ENCODE data around the gene CAPN3.

The CAPN3 gene

DNA sequence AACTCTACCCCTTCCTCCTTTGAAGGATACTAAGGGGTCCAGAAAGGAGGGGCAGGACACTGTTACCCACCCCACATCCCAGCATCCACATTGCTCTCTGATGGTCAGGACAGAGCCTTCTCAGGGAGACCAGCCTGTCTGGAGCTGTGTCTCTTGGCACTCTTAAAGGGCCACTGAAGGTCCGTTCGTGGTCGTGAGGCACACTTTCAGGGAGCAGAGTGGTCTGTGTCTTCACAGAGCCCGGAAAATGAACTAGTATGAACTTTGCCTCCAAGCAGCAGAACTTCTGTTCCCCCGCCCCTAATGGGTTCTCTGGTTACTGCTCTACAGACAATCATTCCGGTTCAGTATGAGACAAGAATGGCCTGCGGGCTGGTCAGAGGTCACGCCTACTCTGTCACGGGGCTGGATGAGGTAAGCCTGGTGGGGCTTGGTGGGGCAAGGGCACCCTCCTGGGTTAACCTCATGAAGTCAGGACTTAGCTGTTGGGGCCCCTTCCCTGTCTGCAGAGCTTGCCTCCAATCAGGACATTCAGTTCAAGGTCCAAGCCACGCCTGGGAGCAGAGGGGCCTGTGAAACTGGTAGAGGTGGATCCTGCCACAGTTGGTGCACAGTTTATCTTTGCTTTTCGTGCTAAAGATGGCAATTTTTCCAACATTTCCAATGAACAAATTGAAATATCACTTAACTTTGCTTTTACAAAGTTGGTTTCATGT, 33.2 kb downstream of the CAPN3 start:
- no peak for DNase-seq (ENCODE audit: low read depth in 1 of 2, low spot score in 1 of 2)

DNA sequence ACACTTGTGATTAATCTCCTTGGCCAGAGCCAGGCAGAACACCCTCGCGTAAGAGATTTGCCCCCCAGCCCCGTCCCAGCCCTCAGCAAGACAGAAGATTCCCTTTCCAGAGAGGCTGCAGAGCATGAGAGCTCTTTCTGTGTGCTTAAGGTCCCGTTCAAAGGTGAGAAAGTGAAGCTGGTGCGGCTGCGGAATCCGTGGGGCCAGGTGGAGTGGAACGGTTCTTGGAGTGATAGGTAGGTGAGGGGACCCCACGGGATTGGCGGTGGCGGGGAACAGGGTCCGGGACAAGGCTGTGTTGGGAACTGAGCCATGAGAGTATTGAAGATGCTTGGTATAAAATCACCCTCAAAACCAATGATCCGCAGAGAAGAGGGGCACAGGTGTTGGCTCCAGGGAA, 34.8 kb downstream of the CAPN3 start:
- DNase-seq (ENCODE audit: low read depth in 1 of 2, low spot score in 1 of 2): no peak

DNA sequence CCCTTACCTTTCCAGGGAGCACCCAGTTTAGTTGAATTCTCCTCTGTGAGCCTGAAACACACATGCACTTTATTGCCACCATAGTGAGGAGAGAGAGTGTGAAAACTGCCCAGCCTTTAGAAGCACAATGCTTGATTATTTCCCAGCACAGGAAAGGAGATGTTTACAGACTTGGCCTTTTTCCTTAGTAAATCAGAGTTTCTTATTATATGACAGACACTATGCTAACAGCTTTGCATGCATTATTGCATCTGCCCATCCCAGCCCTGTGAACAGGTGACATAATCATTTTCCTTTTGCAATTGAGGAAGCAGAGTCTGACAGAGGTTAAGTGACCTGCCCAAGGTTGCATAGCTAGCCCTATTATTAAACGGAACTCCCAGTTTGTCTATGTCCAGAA, 36.5 kb downstream of the CAPN3 start:
- no peak for DNase-seq (ENCODE audit: low read depth in 1 of 2, low spot score in 1 of 2)

DNA sequence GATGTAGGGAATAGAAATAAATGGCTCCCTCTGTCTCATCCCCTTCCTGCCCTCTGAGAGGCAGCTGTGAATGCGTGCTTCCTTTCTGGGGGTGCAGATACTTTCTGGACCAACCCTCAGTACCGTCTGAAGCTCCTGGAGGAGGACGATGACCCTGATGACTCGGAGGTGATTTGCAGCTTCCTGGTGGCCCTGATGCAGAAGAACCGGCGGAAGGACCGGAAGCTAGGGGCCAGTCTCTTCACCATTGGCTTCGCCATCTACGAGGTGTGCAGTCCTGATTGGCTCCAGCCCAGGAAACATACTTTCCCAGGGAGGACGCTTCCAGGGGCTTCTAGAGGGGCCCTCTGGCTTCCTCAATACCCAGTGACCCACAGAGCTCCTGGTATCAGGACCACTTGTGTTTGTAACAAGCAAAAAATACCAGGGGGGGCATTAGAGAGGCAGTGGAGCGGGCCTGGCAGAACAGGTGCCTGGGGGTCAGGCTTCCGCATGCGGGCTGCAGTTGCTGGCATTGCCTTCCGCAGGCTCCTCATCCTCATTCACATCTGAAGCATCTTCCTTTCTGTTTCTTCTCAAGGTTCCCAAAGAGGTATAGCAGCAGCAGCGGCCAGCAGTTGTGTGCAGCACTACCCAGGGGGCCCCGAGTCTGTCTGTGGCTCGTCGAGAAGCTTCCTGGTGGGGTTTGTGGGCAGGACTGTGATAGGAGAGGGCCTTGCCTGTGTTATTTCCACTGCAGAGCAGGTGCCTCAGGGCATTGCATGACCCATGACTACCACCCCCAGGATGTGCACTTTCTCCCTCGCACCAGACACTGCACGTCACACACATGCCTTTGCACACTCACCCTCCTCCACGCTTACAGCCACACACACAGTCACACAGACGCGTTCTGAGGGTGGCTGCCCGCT, 42.5 kb downstream of the CAPN3 start:
- DNase-seq (ENCODE audit: low read depth in 1 of 2, low spot score in 1 of 2): no peak

DNA sequence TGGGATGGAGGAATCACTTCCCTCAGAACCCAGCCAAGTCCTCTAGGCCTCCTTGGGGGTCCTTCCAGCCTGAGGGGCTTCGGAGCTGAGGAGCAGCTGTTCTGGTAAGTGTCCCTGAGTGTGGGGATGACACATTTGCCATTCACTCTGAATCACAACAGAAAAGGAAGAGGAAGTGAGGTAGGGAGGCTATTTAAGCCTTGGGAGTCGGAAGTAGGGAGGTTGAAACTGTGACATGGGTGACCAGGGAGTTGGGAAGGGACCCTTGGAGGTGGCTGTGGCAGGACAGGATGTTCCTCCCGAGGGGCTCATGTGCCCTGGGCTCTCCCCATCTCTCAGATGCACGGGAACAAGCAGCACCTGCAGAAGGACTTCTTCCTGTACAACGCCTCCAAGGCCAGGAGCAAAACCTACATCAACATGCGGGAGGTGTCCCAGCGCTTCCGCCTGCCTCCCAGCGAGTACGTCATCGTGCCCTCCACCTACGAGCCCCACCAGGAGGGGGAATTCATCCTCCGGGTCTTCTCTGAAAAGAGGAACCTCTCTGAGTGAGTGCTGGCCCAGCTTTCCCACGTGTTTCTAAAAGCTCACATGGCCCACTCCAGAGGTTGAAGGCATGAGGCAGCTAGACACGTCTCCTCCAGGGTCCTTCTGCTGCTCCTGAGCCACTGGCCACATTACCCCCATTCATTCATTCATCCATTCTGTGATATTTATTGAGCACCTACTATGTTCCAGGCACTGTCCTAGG, 43.3 kb downstream of the CAPN3 start:
- no peak for DNase-seq (ENCODE audit: low read depth in 1 of 2, low spot score in 1 of 2)

DNA sequence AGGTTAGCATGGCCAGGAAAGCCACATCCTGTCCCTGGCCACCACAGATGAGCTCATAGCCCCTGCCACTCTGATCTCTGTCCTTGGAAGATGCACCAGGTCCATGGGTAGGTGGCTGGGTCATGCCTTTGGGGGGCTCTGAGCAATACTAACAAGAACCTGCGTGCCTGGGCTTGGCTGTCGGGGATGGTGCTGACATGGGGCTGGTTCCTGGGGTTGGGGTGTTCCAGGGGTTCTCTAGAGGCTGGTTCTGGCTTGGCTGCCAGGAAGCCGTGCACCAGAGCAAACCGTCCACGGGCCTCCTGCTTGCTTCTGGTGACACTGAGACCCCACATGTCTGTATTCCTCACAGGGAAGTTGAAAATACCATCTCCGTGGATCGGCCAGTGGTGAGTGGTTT, 44.1 kb downstream of the CAPN3 start:
- no peak for DNase-seq (ENCODE audit: low read depth in 1 of 2, low spot score in 1 of 2)

DNA sequence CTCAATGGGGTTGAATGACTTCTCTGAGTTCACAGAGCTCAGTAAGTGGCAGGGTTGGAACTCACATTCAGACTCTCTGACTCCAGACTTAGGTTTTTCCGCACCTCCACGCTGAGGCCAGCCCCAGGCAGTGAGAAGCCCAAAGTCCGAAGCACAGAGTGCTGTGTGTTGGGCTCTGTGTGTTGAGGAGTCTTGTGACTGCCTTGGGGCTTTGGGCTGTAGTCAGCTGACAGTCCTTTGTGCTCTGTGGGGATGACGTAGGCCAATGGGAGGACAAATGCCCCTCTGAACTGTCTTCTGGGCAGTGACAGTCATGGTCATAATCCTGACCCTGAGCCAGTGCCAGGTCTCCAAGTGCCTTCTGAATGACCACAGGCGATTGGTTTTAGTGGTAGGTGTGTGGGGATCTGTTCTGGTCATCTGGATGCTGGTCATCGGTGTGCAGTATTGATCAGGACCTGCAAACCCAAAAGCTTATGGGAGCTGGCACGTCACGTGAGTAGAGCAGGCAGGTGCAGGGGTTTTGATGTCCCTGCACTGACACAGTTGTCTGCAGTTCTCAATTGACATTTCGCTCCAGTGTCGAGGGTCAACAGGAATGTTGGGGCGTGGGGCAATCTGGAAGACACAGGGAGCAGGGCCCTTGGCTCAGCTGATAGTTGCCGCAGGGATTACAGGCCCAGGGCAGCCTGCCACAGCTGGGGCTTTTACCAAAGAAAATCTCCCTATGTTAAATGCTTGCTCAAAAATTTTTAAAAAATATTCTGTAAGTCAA, 45.3 kb downstream of the CAPN3 start:
- no peak for DNase-seq (ENCODE audit: low read depth in 1 of 2, low spot score in 1 of 2)

DNA sequence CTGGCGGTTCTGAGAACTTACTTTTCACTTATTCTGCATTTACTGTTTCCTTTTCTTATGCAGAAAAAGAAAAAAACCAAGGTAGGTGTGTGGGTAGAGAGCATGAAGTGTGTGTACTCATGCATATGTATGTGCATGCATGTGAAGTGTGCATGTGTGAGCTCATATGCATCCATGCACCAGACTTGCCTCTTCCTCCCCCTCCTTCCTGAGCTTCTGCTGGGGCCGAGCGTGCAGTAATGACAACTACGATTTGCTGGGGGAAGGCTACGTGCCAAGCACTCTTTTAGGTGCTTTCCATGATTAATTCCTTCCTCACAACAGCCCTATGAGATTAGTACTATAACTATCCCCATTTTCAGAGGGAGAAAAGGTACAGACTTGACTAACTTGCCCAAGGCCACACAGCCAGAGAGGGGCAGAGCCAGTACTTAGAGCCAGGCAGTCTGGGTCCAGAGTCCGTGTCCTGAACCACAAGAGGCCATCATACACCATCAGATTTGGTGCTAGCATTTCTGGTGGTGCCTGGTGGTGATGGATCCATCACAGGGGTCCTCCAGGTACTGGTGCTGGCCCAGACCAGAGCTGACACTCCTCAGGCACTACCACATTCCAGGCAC, 46.7 kb downstream of the CAPN3 start:
- no peak for DNase-seq (ENCODE audit: low read depth in 1 of 2, low spot score in 1 of 2)

DNA sequence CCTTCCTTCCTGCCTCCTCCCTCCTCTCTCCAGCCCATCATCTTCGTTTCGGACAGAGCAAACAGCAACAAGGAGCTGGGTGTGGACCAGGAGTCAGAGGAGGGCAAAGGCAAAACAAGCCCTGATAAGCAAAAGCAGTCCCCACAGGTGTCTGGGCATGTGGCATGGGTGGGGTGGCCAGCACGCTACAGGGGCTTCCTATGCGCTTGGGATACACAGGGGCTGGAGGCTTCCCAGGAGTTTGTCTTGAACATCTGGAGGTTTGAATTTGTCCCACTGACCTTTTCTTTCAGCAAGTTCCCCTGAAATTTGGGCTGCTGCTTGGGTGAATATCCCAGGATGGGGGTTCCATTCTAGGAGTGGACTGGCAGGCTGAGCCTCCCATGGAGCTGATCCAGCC, 48.9 kb downstream of the CAPN3 start:
- no peak for DNase-seq (ENCODE audit: low read depth in 1 of 2, low spot score in 1 of 2)

DNA sequence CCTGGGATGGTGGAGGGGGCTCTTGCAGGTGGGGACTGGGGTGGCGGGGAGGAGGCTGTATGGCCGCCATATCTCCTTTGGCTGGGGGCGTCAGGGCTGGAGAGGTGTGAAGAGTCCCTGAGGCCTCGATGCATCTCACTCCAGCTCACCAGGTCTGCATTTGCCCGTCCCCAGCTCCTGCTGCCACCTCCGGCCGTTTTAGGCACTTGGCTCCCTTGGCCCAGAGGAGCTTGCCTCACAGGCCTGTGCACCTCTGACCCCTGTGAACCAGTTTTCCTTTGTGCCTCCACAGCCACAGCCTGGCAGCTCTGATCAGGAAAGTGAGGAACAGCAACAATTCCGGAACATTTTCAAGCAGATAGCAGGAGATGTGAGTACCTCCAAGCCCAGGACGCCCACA, 49.7 kb downstream of the CAPN3 start:
- DNase-seq (ENCODE audit: low read depth in 1 of 2, low spot score in 1 of 2): no peak

DNA sequence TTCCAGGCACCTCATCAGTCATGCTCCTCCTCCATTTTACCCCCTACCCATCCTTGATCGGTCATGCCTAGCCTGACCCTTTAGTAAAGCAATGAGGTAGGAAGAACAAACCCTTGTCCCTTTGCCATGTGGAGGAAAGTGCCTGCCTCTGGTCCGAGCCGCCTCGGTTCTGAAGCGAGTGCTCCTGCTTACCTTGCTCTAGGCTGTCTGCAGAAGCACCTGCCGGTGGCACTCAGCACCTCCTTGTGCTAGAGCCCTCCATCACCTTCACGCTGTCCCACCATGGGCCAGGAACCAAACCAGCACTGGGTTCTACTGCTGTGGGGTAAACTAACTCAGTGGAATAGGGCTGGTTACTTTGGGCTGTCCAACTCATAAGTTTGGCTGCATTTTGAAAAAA, 52.6 kb downstream of the CAPN3 start:
- DNase-seq (ENCODE audit: low read depth in 1 of 2, low spot score in 1 of 2): no peak

DNA sequence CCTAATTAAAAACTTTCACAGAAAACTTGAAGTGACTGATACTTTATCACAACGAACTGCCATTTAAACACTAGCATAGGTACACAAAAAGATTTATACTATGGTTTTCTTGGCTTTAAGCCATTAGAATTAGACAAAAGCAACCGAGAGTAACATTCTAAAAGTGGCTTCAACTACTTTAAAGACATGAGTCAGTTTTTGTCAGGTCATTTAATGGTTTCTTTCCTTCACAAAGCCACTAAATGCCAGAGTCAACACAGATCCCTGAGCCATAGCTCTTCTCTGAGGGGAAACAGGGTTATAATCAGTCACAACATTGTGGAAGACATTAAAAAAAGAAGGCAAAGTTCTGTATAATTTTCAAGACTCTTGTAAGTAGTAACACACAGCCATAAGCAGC, 54.6 kb downstream of the CAPN3 start:
- DNase-seq (ENCODE audit: low read depth in 1 of 2, low spot score in 1 of 2): no peak

DNA sequence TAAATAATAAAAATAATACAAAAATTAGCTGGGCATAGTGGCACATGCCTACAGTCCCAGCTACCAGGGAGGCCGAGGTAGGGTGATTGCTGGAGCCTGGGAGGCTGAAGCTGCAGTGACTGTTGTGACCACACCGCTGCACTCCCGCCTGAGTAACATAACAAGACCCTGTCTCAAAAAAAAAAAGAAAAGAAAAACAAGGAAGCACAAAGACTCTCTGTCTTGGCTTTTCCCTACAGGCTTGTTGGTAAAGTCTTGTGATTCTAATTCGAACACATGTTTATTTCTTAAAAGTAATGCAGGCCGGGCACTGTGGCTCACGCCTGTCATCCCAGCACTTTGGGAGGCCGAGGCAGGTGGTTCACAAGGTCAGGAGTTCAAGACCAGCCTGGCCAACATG, 60.1 kb downstream of the CAPN3 start:
- no peak for DNase-seq (ENCODE audit: low read depth in 1 of 2, low spot score in 1 of 2)

DNA sequence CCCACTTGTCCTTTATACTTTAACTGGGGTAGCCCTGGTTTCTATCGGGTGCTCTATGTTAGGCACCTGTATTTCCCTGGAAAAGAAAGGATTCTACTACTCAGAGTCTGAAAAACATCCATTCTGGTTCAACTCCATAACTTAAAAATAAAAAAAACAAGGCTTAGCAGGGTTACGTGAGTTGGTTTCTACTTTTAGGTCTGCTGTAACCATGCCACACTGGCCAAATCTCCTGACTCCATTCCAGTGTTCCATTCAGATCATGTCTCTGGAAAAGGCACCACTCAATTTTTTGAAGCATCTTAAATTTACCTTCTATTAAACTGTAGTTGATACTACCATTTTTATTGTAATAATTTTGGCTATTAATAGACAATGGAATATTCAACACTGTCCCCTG, 62.1 kb downstream of the CAPN3 start:
- DNase-seq (ENCODE audit: low read depth in 1 of 2, low spot score in 1 of 2): no peak

DNA sequence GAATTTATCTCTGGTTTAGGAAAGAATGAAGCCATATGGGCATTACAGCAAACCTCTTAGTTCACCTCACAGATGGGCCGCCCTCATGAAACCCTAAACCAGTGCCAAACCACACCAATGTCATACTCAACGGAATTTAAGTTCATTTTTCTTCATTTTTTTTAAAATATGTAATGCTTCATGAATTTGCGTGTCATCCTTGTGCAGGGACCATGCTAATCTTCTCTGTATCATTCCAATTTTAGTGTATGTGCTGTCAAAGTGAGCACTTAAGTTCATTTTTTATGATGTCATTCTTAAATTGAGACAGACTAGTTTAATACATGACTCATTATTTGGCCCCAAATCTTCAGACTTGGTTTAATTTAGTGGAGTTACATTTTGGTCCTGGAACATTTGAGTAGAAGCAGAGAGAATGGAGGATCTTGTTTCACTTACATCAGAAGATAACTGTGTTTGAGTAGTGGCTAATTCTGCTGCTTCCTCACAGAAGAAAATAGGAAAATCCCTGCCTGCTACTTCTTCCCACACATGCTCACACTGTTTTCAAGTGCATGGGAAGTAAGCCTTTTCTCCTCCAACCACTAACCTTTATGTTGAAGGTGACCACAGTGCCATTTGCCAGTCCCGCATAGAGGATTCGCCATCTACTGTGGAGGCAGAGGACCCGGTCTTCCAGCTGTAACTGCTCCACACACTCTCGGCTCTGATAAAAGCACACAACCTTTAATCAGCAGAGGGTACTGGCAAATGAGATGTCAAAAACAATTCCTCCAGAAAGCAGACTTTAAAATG, 68.3 kb downstream of the CAPN3 start:
- no peak for DNase-seq (ENCODE audit: low read depth in 1 of 2, low spot score in 1 of 2)

DNA sequence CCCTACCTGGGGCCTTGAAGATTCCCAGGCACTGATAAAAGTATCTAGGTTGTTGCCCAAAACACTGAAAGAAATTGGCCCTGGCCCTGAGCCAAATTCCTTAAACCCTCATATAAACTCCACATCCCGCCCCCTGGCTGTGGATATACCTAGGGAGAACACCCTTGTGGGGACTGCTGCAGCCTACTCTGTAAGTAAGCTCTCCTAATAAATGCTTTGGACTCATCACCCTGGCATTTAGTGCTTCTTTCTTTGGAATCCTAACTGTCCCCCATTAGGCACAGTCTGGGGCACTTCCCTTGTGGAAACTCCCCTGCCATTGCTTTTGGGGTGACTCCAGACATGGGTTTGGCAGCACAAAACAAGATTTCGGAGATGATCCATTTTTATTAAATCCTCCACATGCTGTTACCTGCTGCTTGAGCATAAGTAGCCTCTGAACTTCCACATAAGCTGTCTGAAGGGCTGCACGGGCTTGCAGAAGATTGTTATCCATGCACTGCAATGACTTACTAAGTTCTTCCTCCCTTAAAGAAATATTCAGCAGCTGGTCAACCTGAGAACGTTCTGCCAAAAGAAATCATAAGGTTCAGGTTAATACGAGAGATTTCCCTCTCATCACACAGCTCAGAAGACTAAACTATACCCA, 85.2 kb downstream of the CAPN3 start:
- no peak for DNase-seq (ENCODE audit: low read depth in 1 of 2, low spot score in 1 of 2)

DNA sequence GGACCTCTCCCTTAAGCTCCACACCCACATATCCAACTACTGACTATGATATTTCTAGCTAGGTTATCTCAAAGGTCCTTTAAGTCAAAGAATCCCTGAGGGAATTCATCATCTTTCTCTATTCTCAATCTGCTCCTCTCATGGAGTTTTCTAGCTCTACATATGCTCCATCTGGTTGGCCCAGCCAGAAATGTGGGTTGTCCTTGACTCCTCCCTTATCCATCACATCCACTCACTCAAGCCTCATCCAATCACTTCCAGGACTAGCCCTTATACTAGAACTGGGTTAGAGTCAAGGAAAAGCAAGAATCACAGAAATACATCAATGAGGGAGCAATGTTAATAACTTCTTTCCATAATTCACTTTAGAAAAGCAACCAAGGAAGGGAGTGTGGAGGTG, 86.2 kb downstream of the CAPN3 start:
- DNase-seq (ENCODE audit: low read depth in 1 of 2, low spot score in 1 of 2): no peak

DNA sequence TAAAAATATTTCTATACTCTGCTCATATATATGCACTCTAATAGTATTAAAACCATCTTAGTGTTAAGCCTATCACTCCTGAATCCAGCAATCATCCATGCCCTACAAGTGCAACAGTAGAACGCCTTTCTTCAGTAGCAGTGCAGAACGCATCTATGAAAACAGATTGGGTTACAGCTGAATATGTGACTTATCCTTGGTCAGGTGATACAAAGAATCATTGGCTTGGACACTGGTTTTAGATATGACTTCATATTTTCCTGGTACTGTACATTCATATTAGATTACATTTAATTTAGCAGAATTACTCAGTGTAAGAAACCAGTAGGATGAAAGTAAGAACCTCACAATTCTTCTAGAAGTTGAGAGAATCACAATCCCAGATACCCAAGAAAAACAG, 88.3 kb downstream of the CAPN3 start:
- no peak for DNase-seq (ENCODE audit: low read depth in 1 of 2, low spot score in 1 of 2)

DNA sequence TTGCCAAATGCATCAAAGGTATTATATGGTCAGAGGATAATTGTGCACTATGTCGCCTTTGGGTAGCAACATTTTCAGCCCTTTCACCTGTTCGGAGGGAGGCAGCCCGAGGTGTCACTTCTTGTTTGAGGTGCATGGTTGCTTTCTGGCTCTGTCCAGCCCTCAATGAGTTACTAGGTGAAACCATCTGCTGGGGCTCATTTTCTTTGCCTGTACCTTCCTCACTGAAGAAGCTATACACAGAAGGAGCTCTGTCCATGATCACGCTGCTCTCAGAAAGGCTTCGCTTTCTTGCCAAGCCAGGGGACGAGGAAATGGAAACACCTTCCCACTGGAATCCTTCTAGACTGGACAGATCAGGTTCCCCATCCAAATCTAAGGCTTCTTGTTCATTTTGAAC, 89.0 kb downstream of the CAPN3 start:
- no peak for DNase-seq (ENCODE audit: low read depth in 1 of 2, low spot score in 1 of 2)
